Large intestine (tissue), 3 donors: ENCODE data around the gene ARFGEF3. TPM values are rescaled to one million over a fixed set of nuclear protein-coding genes. Genes with fewer than 3 reads are reported as not detected.

ENCODE experiments used
- DNase-seq, 2 donors: peaks; one replicate each; pipeline versions ENCODE4 v3.0.0 to v3.0.0-alpha.2; 2013
- H3K27ac ChIP-seq: one replicate; pipeline ENCODE4 v1.5.1; 2013; ENCODE audit warnings: low read length
- H3K27me3 ChIP-seq: 2 replicates; pipeline ENCODE4 v1.6.1; 2013; ENCODE audit warnings: low read length; ENCODE audit not compliant: control insufficient read depth, insufficient read depth
- H3K36me3 ChIP-seq: 2 replicates; pipeline ENCODE4 v1.6.1; 2013; ENCODE audit warnings: low read length; ENCODE audit not compliant: control insufficient read depth, insufficient read depth
- H3K4me1 ChIP-seq: one replicate; pipeline ENCODE4 v1.6.1; 2013; ENCODE audit warnings: low read length; ENCODE audit not compliant: control insufficient read depth, insufficient read depth
- H3K4me3 ChIP-seq: one replicate; pipeline ENCODE4 v1.5.1; 2013; ENCODE audit warnings: low read length
- H3K9me3 ChIP-seq: one replicate; pipeline ENCODE4 v1.6.1; 2013; ENCODE audit warnings: mild to moderate bottlenecking, low read depth, low read length, moderate library complexity; ENCODE audit not compliant: control insufficient read depth
- WGBS: methylation state at CpG from one replicate; pipeline ENCODE4 v1.1.5; 2013; ENCODE audit warnings: low lambda C conversion rate; ENCODE audit not compliant: insufficient coverage; 5-methylcytosine and 5-hydroxymethylcytosine counted together
- polyA plus RNA-seq: library from polyadenylated mRNA; unstranded; fragments of 120-200 nt; gene quantifications from one replicate; pipeline ENCODE4 v1.2.1, GENCODE V29; 2013

The ARFGEF3 gene
- polyA plus RNA-seq, 1 donor, result 7.3 TPM

- H3K27me3 ChIP-seq, result no peaks in the 10 kb centered on the region
- no peak overlapping the region for H3K4me3 ChIP-seq
- H3K9me3 ChIP-seq, result no peaks in the 10 kb centered on the region
- H3K4me1 ChIP-seq, result no peaks in the 10 kb centered on the region
- no CpG with 5 or more reads among the region's 1 CpG for WGBS
- no peaks in the 10 kb centered on the region for H3K36me3 ChIP-seq
- no peak for DNase-seq
- H3K27ac ChIP-seq, result no peak overlapping the region
Measured at GRCh38 chr6:138307352-138307751, 145.6 kb downstream of the ARFGEF3 start.

- H3K4me3 ChIP-seq, result no peak overlapping the region
- no peaks in the 10 kb centered on the region for H3K36me3 ChIP-seq
- H3K9me3 ChIP-seq, result no peaks in the 10 kb centered on the region
- no peaks in the 10 kb centered on the region for H3K4me1 ChIP-seq
- H3K27ac ChIP-seq, result no peak overlapping the region
- WGBS, result no CpG with 5 or more reads among the region's 11 CpGs
- H3K27me3 ChIP-seq, result no peaks in the 10 kb centered on the region
- peak in 1 of 2 donors; percentile 43 for DNase-seq
Measured at GRCh38 chr6:138307816-138308730, 146.3 kb downstream of the ARFGEF3 start.

GRCh38 chr6:138308731-138309110, 147.0 kb downstream of the ARFGEF3 start:
- no peak overlapping the region for H3K4me3 ChIP-seq
- no peaks in the 10 kb centered on the region for H3K4me1 ChIP-seq
- no peaks in the 10 kb centered on the region for H3K27me3 ChIP-seq
- H3K27ac ChIP-seq, result no peak overlapping the region
- no peak for DNase-seq
- WGBS, result no CpG with 5 or more reads among the region's 1 CpG
- no peaks in the 10 kb centered on the region for H3K9me3 ChIP-seq
- no peaks in the 10 kb centered on the region for H3K36me3 ChIP-seq

GRCh38 chr6:138309695-138310094, 148.0 kb downstream of the ARFGEF3 start:
- DNase-seq, result no peak
- H3K27me3 ChIP-seq, result no peaks in the 10 kb centered on the region
- no CpG with 5 or more reads among the region's 1 CpG for WGBS
- no peaks in the 10 kb centered on the region for H3K4me1 ChIP-seq
- no peak overlapping the region for H3K4me3 ChIP-seq
- H3K36me3 ChIP-seq, result no peaks in the 10 kb centered on the region
- no peaks in the 10 kb centered on the region for H3K9me3 ChIP-seq
- no peak overlapping the region for H3K27ac ChIP-seq

GRCh38 chr6:138310294-138310693, 148.6 kb downstream of the ARFGEF3 start:
- H3K4me3 ChIP-seq, result no peak overlapping the region
- no peaks in the 10 kb centered on the region for H3K9me3 ChIP-seq
- WGBS, result 40% methylated on average over 1 of the region's 3 CpGs
- no peaks in the 10 kb centered on the region for H3K27me3 ChIP-seq
- H3K27ac ChIP-seq, result no peak overlapping the region
- no peaks in the 10 kb centered on the region for H3K36me3 ChIP-seq
- H3K4me1 ChIP-seq, result no peaks in the 10 kb centered on the region
- no peak for DNase-seq

- WGBS, result no CpG with 5 or more reads among the region's 2 CpGs
- no peak overlapping the region for H3K27ac ChIP-seq
- no peak for DNase-seq
Measured at GRCh38 chr6:138310821-138311220, 149.1 kb downstream of the ARFGEF3 start.

GRCh38 chr6:138311268-138311667, 149.5 kb downstream of the ARFGEF3 start:
- Histone ChIP-seq H3K4me3 (no peak overlapping the region), H3K9me3 (no peaks in the 10 kb centered on the region), H3K4me1 (no peaks in the 10 kb centered on the region), H3K27me3 (no peaks in the 10 kb centered on the region), H3K36me3 (no peaks in the 10 kb centered on the region), H3K27ac (no peak overlapping the region)
- WGBS, result no CpG with 5 or more reads among the region's 13 CpGs
- DNase-seq, result no peak

More at GRCh38 chr6:138310821-138311220, 149.1 kb downstream of the ARFGEF3 start:
- Histone ChIP-seq H3K4me3 (no peak overlapping the region), H3K27me3 (no peaks in the 10 kb centered on the region), H3K9me3 (no peaks in the 10 kb centered on the region), H3K36me3 (no peaks in the 10 kb centered on the region), H3K4me1 (no peaks in the 10 kb centered on the region)

GRCh38 chr6:138318741-138319375, 157.1 kb downstream of the ARFGEF3 start:
- no peaks in the 10 kb centered on the region for H3K4me1 ChIP-seq
- H3K9me3 ChIP-seq, result no peaks in the 10 kb centered on the region
- H3K27me3 ChIP-seq, result no peaks in the 10 kb centered on the region
- WGBS, result 86% methylated on average over 1 of the region's 7 CpGs
- no peaks in the 10 kb centered on the region for H3K36me3 ChIP-seq
- H3K27ac ChIP-seq, result no peak overlapping the region
- no peak overlapping the region for H3K4me3 ChIP-seq
- no peak for DNase-seq

- Histone ChIP-seq H3K4me3 (no peak overlapping the region), H3K9me3 (no peaks in the 10 kb centered on the region), H3K27me3 (no peaks in the 10 kb centered on the region), H3K36me3 (no peaks in the 10 kb centered on the region), H3K4me1 (no peaks in the 10 kb centered on the region), H3K27ac (no peak overlapping the region)
- no CpG with 5 or more reads among the region's 4 CpGs for WGBS
- no peak for DNase-seq
Measured at GRCh38 chr6:138321934-138322333, 160.2 kb downstream of the ARFGEF3 start.

GRCh38 chr6:138323821-138324220, 162.1 kb downstream of the ARFGEF3 start:
- H3K4me3 ChIP-seq, result no peak overlapping the region
- no peak for DNase-seq

More at GRCh38 chr6:138323821-138324220, 162.1 kb downstream of the ARFGEF3 start:
- Histone ChIP-seq H3K27me3 (no peaks in the 10 kb centered on the region), H3K9me3 (no peaks in the 10 kb centered on the region), H3K27ac (no peak overlapping the region), H3K36me3 (no peaks in the 10 kb centered on the region), H3K4me1 (no peaks in the 10 kb centered on the region)
- WGBS, result no CpG with 5 or more reads among the region's 13 CpGs
